Glutamatergic neuron (in vitro differentiated cells): ENCODE measurements around the gene STK10. TPM values are rescaled to one million over a fixed set of nuclear protein-coding genes. Genes with fewer than 3 reads are reported as not detected.

ENCODE experiments used
- DNase-seq: peaks from one replicate; pipeline ENCODE4 v3.0.0; 2022
- H3K27ac Mint-ChIP-seq: one replicate; pipeline ENCODE4 v1.8.0; 2020; ENCODE audit warnings: mild to moderate bottlenecking, mixed read lengths, inconsistent platforms; ENCODE audit not compliant: unreplicated experiment
- H3K27me3 Mint-ChIP-seq: one replicate; pipeline ENCODE4 v1.8.0; 2020; ENCODE audit warnings: mild to moderate bottlenecking, moderate library complexity, mixed read lengths, inconsistent platforms; ENCODE audit not compliant: unreplicated experiment
- H3K36me3 Mint-ChIP-seq: one replicate; pipeline ENCODE4 v1.8.0; 2020; ENCODE audit warnings: mild to moderate bottlenecking, mixed read lengths, inconsistent platforms; ENCODE audit not compliant: unreplicated experiment
- H3K4me1 Mint-ChIP-seq: one replicate; pipeline ENCODE4 v1.8.0; 2020; ENCODE audit warnings: mild to moderate bottlenecking, low read depth, mixed read lengths, inconsistent platforms; ENCODE audit not compliant: unreplicated experiment
- H3K4me3 Mint-ChIP-seq: one replicate; pipeline ENCODE4 v1.8.0; 2020; ENCODE audit warnings: mild to moderate bottlenecking, mixed read lengths, inconsistent platforms; ENCODE audit not compliant: unreplicated experiment
- H3K9me3 Mint-ChIP-seq: one replicate; pipeline ENCODE4 v1.8.0; 2020; ENCODE audit warnings: mild to moderate bottlenecking, moderate library complexity, mixed read lengths, inconsistent platforms; ENCODE audit not compliant: unreplicated experiment
- CTCF ChIP-seq: fragments of 200-600 bp; sonication (generic); IDR thresholded peaks from one replicate; pipeline ENCODE4 v1.5.0; 2021; ENCODE audit not compliant: partially characterized antibody, unreplicated experiment
- total RNA-seq: library from RNA; stranded (reverse); fragmentation: NEBNext Ultra II Directional; extraction: Animal tissue kit (Norgen Biotek cat#: 25700); gene quantifications from one replicate; pipeline ENCODE4 v1.2.1, GENCODE V29; 2021; ENCODE audit not compliant: unreplicated experiment

Gene STK10
- total RNA-seq, 1 donor from 2014 or later, result 84.7 TPM

- peaks cover 3% of the 10 kb centered on the region for H3K9me3 Mint-ChIP-seq
- TF ChIP-seq CTCF, result no peak
- H3K36me3 Mint-ChIP-seq, result no peaks in the 10 kb centered on the region
- no peaks in the 10 kb centered on the region for H3K27me3 Mint-ChIP-seq
- H3K4me3 Mint-ChIP-seq, result no peak overlapping the region
- no peak overlapping the region for H3K27ac Mint-ChIP-seq
- DNase-seq, result no peak
- H3K4me1 Mint-ChIP-seq, result peaks cover 7% of the 10 kb centered on the region
These were observed 41.9 kb upstream of the STK10 start for GRCh38 chr5:172229904-172230303.

- no peak for TF ChIP-seq CTCF
- H3K36me3 Mint-ChIP-seq, result no peaks in the 10 kb centered on the region
- peak overlapping the region; percentile 90 for H3K27ac Mint-ChIP-seq
- peaks cover 3% of the 10 kb centered on the region for H3K9me3 Mint-ChIP-seq
- no peak for DNase-seq
- peaks cover 1% of the 10 kb centered on the region for H3K27me3 Mint-ChIP-seq
- H3K4me3 Mint-ChIP-seq, result peak overlapping the region; percentile 43
- peaks cover 18% of the 10 kb centered on the region for H3K4me1 Mint-ChIP-seq
These were observed 37.0 kb upstream of the STK10 start for GRCh38 chr5:172224996-172225395.

GRCh38 chr5:172223901-172224873 is 36.2 kb upstream of the STK10 start:
- Mint-ChIP-seq H3K27me3 (peaks cover 1% of the 10 kb centered on the region), H3K4me1 (peaks cover 18% of the 10 kb centered on the region), H3K9me3 (peaks cover 5% of the 10 kb centered on the region), H3K36me3 (peaks cover 7% of the 10 kb centered on the region), H3K27ac (peak overlapping the region; percentile 90), H3K4me3 (no peak overlapping the region)
- no peak for DNase-seq
- TF ChIP-seq CTCF, result no peak

GRCh38 chr5:172219296-172219695 is 31.3 kb upstream of the STK10 start:
- no peak overlapping the region for H3K27ac Mint-ChIP-seq
- peaks cover 15% of the 10 kb centered on the region for H3K36me3 Mint-ChIP-seq
- no peak for DNase-seq
- H3K9me3 Mint-ChIP-seq, result peaks cover 3% of the 10 kb centered on the region
- no peak overlapping the region for H3K4me3 Mint-ChIP-seq
- peaks cover 5% of the 10 kb centered on the region for H3K27me3 Mint-ChIP-seq
- TF ChIP-seq CTCF, result no peak
- H3K4me1 Mint-ChIP-seq, result peaks cover 9% of the 10 kb centered on the region

- Mint-ChIP-seq H3K4me1 (peaks cover 4% of the 10 kb centered on the region), H3K27ac (no peak overlapping the region), H3K36me3 (peaks cover 18% of the 10 kb centered on the region), H3K9me3 (peaks cover 3% of the 10 kb centered on the region), H3K4me3 (no peak overlapping the region), H3K27me3 (peaks cover 4% of the 10 kb centered on the region)
- TF ChIP-seq CTCF, result no peak
- DNase-seq, result no peak
These were observed 28.3 kb upstream of the STK10 start for GRCh38 chr5:172216345-172216744.
